ENCODE data around the gene TIMP4.

TIMP4 gene

GRCh38 chr3:12147049-12147780 is 11.5 kb downstream of the TIMP4 start:
- no peak for DNase-seq (ENCODE audit: low read depth)

DNA sequence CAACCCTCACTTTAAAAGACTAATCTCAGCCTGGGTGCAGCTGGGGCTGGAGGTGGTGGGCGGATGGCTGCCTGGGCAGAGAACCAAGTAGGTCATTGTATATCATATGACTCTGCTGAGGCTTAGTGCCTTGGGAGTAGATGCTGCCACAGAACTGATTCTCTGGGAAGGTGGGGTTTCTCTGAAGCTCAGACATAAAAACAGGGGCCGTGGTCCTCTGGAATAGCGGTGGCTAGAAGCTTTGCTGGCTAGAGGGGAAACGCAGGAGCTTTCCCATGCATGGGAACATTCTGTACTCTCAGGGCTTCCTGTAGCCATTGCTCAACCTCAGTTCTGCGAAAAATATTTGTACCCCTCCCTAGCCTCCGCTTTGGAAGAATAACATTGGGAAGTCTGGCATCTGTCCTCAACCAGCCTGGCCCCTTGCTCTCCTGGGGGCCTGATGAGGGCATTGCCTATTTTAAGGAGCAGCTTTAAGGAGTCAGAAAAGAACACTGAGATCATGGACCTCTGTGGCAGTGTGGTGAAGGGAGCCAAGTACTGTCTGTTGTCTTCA is 14.7 kb downstream of the TIMP4 start:
- peak; percentile 97 for DNase-seq (ENCODE audit: low read depth)

GRCh38 chr3:12142476-12142875 is 16.2 kb downstream of the TIMP4 start:
- DNase-seq (ENCODE audit: low read depth) = no peak

GRCh38 chr3:12141350-12141749 is 17.4 kb downstream of the TIMP4 start:
- DNase-seq (ENCODE audit: low read depth) = no peak

DNA sequence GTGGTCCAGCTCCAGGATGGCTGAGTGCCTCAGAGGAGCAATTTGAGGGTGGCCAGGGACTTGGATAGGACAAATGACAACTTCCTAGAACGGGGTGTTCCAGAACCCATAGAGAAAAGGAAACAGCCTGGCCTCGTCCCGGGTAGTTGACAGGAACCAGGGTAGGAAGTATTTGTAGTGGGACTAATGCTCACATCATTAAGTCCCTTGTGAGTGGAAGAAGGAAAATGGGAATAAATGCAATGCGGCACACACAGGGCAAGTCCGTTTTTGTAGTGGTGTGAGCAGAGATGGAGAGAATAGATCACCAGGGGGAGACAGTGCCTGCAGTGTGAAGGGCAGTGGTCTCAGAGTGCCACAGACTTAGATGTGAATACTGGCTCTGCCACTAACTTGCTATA is 19.6 kb downstream of the TIMP4 start:
- DNase-seq (ENCODE audit: low read depth) = peak; percentile 71

DNA sequence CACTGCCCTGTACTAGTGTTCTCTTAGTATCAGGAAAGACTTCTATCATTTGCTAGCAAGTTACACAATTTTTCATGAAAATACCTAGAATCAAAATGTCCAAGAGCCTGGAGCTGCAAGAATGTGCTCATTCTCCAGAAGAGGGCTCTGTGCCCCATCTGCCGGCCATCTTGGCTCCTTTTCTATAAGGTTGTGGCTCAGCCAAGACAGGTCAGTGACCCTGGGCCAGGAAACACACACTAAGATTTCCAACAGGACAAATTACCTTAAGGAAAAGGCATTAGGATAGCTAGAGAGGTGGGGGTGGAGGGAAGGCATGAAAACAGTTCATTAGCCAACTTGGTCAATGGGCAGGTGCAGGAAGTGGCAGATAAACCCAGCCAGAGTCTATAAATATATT is 20.7 kb downstream of the TIMP4 start:
- DNase-seq (ENCODE audit: low read depth) = peak; percentile 51

- DNase-seq (ENCODE audit: low read depth) = no peak
Measured at GRCh38 chr3:12136371-12136770, 22.3 kb downstream of the TIMP4 start.

DNA sequence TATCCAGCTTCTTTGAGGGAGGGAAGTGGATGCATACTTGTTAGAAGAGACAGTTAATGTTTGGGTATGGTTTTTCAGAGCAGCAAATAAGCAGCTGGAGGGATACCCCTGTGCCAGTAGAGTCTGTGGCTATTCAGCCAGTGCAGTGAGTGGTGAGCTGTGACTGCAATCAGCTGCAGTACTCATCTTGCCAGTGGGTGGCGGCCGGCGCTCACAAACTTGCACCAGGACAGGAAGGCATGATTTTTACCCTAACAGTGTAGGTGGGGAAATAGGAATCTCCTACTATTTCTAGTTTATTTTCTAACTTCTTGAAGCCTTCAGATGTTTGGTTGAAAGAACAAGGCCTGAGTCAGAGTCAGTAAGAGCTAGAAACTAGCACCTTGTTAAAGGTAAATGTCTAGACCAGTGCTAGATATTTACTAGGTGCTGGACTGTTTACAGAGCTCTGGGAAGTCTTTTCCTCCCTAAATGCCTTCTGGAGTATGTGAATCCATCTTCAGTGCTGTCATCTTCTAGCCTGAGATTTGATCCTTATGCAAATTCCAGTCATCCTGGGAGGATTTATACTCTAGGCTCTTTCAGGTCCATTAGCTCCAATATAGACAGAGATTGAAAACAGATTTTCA is 23.6 kb downstream of the TIMP4 start:
- peak; percentile 51 for DNase-seq (ENCODE audit: low read depth)

DNA sequence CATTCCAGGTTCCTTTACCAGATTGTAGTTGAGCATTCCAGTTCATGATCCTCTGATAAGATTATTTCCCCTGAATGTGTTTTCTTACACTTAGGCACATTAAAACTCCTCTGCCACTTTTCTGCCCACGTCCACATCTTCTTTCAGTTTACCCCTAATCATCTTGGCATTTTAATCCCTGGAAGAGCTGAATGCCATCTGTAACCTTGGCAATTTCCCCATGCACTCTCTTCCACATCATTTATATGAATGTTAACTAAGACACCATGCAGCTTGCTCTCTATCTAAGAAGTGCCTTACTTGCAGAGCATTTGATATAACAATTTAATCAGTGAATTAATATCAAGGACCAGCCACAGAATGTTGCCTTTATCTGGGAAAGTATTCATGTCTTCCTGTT is 25.8 kb downstream of the TIMP4 start:
- DNase-seq (ENCODE audit: low read depth) = no peak

DNA sequence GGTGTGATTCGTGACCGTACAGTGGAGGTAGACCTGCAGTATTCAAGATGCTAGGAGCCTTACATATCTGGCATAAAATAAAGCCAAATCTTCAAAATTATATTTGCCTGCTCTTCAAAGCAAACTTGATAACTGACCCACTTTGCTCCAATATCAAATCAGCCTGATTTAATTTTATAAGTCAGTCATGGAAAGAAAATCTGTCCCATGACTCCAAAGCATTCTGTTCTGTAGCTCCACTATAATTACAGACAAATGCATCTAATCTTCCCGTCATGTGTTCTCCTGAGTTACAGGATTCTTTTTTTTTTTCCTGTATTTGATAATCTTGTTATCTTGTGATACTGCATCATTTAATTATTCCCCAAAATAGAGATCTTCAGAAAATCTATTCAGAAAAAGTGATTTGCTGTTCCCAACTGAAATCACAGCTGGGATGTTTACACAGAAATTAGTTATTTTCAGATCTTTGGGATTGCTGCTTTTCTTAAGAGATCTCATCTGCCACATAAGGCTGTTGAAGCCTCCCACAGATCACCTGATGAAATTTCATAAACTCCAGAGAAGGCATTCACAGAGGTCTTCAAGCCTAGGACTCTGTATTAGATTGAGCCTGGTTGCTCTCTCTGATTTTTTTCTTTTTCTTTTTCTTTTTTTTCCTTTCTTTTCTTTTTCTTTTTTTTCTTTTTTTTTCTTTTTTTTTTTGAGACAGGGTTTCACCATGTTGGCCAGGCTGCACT is 27.2 kb downstream of the TIMP4 start:
- DNase-seq (ENCODE audit: low read depth) = no peak

GRCh38 chr3:12127391-12127790 is 31.3 kb downstream of the TIMP4 start:
- no peak for DNase-seq (ENCODE audit: low read depth)

DNA sequence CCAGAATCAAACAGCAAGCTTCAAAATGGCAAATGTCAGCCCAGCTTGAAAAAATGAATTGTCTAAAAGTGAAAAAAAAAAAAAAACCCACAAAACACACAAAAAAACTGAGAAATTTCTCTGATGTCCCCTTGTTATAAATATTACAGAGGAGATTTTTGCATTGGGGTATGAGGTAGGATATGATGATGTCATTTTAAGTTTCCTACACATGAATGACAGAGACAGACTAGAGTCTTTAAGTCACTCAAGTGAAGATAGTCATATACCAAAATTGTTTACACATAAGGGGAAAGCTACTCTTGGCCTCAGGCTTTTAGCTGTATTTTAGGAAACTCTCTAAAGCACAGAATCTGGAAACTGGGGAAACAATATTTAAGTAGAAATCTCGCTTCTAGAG is 32.9 kb downstream of the TIMP4 start:
- DNase-seq (ENCODE audit: low read depth) = no peak

GRCh38 chr3:12121466-12121865 is 37.2 kb downstream of the TIMP4 start:
- DNase-seq (ENCODE audit: low read depth) = no peak

DNA sequence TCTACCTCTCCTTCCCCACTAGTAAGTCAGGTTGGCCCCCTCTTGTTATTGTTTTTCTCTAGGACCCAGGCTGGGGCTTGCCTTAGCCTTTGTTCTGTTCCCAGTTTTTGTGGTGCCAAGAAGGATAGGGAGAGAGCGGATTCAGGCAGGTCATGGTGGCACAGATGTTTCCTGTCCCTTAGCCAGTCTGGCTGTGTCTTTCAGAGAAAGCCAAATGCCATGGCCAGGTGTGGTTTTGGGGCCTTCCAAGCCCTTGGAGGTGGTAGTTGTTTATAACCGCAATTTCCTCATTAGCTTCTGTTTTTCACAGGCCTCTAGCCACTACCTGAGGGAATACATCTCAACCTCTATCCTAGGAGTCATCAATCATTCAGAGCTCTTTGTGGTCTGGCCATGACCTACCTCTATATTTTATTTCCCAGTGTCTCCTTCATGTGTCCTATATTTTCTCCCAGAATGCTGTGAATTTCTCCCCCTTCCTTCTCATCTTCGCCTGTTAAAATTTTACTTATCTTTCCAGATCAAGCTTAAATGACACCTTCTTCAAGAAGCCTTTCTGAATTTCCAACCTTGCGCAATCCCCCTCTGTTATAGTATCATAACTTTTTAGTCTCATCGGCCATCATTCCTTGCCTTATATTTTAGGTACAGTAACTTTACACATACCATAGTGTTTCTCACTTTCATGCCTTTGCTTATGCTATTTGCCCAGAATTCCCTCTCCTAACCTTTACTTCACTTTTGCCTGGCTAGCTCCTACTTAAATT is 38.2 kb downstream of the TIMP4 start:
- DNase-seq (ENCODE audit: low read depth) = no peak

GRCh38 chr3:12117473-12117872 is 41.2 kb downstream of the TIMP4 start:
- no peak for DNase-seq (ENCODE audit: low read depth)

DNA sequence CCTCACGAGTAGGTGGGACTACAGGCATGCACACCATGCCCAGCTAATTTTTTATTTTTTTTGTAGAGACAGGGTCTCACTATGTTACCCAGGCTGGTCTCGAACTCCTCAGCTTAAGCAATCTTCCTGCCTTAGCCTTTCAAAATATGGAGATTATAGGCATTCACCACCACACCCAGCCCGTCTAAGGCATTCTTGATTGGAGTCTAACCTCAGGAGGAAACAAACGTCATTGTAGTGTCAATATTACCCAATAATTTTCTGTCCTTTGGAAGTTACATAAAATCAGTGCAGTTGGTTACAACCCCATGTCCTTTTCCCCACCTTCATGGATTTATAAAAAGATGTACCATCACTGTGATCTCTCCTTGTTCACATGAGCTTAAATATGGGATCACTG is 41.8 kb downstream of the TIMP4 start:
- no peak for DNase-seq (ENCODE audit: low read depth)

DNA sequence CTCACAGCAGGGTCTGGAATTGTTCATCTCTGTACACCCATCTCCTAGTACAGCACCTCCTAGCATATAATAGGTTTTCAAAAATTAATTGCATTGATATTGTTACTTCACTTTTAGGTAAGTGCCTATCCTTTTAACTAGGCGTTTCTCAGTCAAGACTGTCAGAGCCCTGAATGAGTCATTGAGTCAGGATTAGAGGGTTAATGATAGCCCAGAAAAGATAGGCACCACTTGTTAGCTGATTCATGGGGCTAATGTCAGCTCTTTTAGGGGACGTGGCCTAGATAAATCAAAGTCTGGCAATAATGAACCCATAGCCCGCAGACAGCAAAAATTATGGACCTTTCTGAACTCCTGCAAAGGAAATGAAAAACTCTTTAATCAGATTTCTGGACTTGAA is 42.9 kb downstream of the TIMP4 start:
- DNase-seq (ENCODE audit: low read depth) = no peak

- DNase-seq (ENCODE audit: low read depth) = no peak
Measured at GRCh38 chr3:12115104-12115503, 43.6 kb downstream of the TIMP4 start.

- DNase-seq (ENCODE audit: low read depth) = no peak
Measured at GRCh38 chr3:12114251-12114650, 44.5 kb downstream of the TIMP4 start.

DNA sequence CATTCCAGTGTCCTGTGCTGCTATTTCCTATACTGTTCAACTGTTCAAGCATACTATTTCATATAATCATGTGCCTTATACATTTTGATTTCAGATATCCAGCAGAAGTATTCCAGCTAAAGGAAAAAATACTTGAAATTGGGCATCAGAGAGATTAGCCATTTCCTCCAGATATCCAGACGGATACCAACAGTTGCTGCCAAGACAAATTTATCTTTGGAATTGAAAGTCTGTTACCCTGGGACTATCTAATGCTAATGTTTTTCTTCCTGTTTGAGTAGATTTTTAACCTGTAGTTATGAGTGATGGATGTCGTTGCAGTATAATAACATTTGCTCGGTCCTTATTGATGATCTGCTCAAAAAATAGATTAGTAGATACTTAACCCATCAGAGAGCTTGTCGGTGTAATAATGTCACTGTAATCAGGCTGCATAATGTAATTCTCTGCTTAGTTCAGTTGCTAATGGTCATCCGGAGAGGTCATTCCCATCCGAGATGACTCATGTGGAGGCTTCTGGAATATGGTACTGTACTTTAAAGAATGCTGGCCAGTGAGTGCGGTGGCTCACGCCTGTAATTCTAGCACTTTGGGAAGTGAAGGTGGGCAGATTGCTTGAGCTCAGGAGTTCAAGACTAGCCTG is 51.5 kb downstream of the TIMP4 start:
- no peak for DNase-seq (ENCODE audit: low read depth)

Data from fibroblast of gingiva (primary cell).